Activated CD8-positive, alpha-beta memory T cell treated with anti-CD3 and anti-CD28 coated beads, Interleukin-2, amount 50 U/mL, for 24 hours (primary cell): ENCODE measurements around the gene ABL1.
"Not testable (repeated sequence)": the region's sequence is repeated elsewhere in the genome, so short reads cannot be mapped to it uniquely, and the experiment has no call there.

ENCODE experiments used
- DNase-seq: peaks from one replicate; pipeline ENCODE4 v3.0.0-alpha.2; 2020; ENCODE audit errors: extremely low read depth

ABL1 gene

GRCh38 chr9:130834371-130835336 is at the start of gene ABL1:
TSS of gene ABL1 (plus strand) at chr9:130835254. CDS start at chr9:130835447, 193 bp downstream.
- peak; percentile 53 for DNase-seq

DNA sequence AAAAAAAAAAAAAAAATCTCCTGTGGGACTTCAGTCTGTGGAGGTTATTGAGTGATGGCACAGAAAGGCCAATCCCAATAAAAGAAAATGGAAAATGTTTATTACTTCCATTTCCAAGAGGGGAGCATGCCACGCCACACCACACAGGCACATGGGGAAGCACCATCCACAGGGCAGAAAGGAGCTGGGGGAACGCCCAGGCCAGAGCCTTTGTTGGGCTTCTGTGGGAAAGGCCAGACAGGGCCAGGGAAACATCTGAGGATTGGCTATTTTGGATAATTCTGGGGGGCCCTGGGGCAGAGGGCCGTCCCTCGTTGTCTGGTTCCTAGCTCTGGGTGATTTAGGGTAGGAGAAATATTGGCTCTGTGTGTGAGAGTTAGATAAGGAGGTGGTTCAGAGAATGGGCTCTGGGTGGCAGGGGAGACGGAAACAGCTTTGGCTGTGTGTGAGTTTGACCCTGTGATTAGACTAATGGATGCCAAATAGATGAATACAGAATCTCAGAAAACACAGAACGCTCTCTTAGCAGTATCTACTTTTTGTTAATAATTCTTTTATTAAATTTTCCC is 49.0 kb upstream of the ABL1 start:
- DNase-seq = no peak

DNA sequence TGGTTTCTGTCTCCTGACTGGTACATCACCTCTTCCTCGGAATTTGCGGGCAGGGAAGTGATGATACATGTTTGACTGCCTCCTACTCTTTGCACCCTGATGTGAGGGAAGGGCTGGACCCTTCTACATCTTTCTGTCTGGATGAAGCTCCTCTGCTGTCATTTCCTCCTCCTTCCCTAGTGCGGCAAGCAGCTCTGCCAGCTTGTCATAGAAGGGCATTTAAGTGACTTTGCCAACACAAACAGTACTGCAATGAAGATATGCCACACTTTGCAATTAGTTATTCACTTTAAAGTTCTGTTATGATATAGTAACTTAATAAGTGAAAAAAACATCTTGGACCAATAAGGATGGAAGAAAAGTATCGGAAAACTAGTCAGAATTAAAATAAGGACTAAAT is 48.5 kb upstream of the ABL1 start:
- no peak for DNase-seq

DNA sequence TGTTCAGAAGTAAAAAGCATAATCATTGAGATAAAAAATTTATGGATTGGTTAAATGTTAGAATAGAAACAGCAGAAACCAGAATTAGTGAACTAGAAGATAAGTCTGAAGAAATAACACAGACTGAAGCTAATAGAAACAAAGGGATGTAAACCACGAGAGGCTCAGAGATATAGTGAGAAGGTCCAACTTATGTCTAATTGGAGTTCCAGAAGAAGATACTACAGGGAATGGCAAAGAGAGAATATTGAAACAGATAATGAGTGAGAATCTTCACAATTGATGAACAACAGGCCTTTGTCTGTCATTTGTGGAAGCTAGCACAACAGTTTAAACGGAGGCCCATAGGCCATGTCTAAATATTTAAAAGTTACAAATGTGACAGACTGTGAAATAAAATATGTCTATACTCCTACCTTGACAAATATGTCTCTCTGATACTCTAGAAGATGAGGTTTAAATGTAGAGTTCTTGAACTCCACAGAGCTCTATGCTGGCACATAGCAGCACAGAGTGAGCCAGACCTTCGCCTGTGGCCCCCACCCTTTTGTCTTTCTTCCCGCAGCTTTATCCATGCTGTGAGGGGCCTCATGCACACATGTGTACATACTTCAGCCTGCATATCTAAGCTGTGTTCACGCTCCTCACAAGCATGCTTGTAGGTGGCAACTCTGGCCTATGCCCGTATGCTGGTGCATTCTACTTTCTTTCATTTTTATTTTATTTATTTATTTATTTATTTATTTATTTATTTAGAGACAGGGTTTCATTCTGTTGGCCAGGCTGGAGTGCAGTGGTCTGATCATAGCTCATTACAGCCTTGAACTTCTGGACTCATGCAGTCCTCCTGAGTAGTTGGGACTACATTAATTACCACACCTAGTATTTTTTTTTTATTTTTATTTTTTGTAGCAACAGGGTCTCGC is 45.0 kb upstream of the ABL1 start:
- DNase-seq = no peak

DNA sequence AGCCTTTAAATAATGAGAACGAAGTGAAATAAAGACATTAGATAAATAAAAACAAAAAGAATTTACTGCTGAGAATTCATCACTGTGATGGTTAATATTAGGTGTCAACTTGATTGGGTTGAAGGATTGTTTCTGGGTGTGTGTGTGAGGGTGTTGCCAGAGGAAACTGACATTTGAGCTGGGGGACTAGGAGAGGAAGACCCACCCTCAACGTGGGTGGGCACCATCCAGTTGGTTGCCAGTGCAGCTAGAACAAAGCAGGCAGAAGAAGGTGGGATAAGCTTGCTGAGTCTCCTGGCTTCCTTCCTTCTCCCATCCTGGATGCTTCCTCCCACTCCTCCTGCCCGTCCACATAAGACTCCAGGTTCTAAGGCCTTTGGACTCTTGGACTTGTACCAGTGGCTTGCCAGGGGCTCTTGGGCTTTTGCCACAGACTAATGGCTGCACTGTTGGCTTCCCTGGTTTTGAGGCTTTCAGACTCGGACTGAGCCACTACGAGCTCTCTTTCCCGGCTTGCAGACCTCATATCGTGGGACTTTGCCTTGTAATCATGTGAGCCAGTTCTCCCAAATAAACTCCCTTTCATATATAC is 43.7 kb upstream of the ABL1 start:
- no peak for DNase-seq

DNA sequence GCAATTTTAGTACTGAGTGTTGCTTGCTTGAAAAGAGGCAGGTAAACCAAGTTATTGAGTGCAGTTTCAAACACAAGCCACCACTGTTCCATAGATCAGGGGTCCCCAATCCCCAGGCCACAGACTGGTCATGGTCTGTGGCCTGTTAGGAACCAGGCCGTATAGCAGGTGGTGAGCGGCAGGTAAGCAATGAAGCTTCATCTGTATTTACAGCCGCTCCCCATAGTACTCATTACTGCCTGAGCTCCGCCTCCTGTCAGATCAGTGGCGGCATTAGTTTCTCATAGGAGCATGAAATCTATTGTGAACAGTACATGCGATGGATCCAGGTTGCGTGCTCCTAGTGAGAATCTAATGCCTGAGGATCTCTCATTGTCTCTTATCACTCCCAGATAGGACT is 41.5 kb upstream of the ABL1 start:
- DNase-seq = no peak

- not testable (repeated sequence) for DNase-seq
These were observed 41.0 kb upstream of the ABL1 start for GRCh38 chr9:130794021-130794420.

- not testable (repeated sequence) for DNase-seq
These were observed 40.6 kb upstream of the ABL1 start for GRCh38 chr9:130794423-130794822.

- DNase-seq = no peak
These were observed 40.0 kb upstream of the ABL1 start for GRCh38 chr9:130794923-130795495.

GRCh38 chr9:130803116-130803515 is 31.9 kb upstream of the ABL1 start:
- DNase-seq = not testable (repeated sequence)

DNA sequence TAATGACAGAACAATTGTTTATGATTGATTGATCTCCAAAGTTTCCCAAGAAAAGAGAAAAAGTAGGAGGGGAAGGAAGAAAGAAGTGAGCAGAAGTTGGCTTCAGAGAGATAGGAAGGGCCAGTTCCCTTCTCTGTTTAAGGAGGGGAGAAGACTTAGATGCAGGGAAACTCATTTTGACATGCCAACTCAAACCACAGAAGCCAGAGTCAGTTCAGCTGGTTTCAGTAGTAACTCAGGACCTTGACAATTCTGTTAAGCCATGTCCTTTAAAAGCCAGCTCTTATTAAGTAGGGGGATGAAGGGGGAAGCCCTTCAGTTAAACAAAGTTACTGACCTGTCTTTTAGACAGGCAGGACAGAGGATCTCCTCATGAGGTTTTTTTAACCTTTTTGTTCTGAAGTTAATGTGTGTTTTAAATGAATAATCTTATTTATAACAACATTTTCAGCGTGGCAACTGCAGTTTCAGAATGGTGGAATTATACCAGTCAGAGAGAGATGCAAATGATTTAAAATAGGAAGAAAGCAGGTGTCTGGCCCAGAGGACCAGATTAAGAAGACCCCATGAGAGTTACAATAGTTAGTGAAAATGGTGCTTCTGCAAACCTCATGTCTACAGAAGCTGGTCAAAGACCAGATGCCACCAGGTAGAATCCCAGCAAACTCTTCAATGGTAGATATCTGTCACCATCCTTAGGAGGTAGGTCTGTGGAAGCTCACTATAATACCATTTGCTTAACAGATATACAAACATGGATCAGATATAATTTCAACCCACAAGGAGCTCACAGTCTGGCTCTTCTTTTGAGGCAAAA is 29.3 kb upstream of the ABL1 start:
- DNase-seq = no peak

- no peak for DNase-seq
These were observed 28.7 kb upstream of the ABL1 start for GRCh38 chr9:130806327-130806716.

- DNase-seq = no peak
These were observed 24.4 kb upstream of the ABL1 start for GRCh38 chr9:130810609-130811136.

GRCh38 chr9:130815242-130815808 is 19.7 kb upstream of the ABL1 start:
- DNase-seq = no peak

DNA sequence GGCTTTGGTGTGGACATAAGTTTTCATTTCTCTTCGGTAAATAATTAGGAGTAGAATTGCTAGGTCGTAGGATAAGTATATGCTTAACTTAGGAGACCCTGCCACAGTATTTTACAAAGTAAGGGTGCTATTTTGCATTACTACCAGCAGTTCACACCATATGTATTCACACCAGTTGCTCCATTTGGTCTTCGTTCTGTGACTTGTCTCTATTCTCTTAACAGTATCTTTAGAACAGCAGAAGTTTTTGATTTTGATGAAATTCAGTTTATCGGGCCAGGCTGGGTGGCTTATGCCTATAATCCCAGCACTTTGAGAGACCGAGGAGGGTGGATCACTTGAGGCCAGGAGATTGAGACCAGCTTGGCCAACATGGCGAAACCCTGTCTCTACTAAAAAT is 17.1 kb upstream of the ABL1 start:
- DNase-seq = no peak

DNA sequence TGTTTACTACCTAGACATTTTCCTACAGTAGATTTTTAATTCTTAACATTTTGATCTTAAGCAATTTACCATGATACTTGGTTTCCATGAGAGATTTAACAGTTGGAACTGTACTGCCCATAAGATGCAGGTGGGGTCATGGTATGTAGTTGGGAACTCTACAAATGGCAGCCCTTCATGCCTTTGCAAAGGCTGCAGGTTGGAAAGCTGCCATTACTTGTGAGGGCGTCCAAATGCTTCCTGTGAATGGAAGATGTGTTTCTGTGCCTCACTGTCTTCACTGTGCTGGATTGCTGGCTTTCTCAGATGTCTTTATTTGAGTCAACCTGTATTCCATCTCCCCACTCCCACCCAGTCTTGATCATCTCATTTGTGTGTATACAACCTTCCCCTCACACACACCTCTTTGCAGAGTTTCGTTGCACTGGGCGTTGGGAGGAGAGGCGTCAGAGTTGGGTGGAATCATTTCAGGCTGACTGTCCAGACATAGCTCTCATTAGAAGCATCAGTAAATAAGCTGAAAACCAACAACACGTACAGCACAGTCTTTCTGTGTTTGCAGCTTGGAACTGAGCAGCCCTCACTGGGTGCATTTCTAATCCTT is 14.8 kb upstream of the ABL1 start:
- no peak for DNase-seq

DNA sequence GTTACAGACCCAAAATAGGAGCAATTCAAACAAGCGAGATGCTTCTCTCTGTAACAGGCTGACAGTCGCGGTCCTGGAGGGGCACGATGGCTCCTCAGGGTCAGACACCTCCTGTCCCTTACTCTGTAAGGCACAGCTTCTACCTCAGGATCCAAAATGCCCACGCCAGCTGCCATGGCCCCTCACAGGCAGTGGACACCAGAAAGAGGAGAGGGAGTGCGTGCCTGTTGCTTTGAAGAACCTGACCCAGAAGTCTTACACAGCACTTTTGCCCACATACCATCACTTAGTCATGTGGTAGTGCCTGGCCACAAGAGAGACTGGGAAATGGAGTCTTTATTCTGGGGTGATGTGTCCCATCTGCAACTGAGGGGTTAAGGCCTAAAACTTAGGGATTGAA is 11.6 kb upstream of the ABL1 start:
- no peak for DNase-seq

DNA sequence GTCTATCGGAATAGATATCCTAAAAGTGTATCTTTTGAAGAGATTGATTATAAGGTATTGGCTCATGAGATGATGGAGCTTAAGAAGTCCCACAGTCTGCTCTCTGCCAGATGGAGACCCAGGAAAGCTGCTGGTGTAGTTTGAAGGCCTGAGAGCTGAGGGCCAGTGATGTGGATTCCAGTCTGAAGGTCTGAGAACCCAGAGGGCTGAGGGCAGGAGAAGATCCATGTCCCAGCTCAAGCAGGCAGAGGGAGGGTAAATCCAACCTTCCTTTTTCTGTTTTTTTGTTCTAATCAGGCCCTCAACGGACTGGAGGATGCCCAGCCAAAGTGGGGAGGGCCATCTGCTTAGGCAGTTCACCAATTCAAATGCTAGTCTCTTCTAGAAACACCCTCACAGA is 11.0 kb upstream of the ABL1 start:
- no peak for DNase-seq

- DNase-seq = no peak
These were observed 10.3 kb upstream of the ABL1 start for GRCh38 chr9:130824643-130825350.
